GM12878 (cell line): Measurements from ENCODE around the gene LBH. TPM values are rescaled to one million over a fixed set of nuclear protein-coding genes. Genes with fewer than 3 reads are reported as not detected.

ENCODE experiments used
- ATAC-seq: fragments of 200-7000 bp; cut with Tn5 transposase; 3 replicates; pipeline ENCODE4 v1.9.1; 2020; ENCODE audit warnings: mild to moderate bottlenecking, moderate library complexity
- BruUV-seq: library from RNA; stranded (reverse); fragments of 400-500 nt; replicated peaks from 2 replicates; lab custom pipeline; 2021; lab: Mats Ljungman, UMichigan
- CTCF ChIA-PET: fragments of 300-600 bp; sonication (Branson Sonifier 250); formaldehyde crosslinking; extraction: SDS; loops from one replicate; lab custom pipeline; 2021; ENCODE audit warnings: inconsistent platforms; lab: Yijun Ruan, JAX
- POLR2A ChIA-PET: fragments of 350-600 bp; formaldehyde crosslinking; extraction: SDS; loops from one replicate; lab custom pipeline; 2021; ENCODE audit warnings: inconsistent platforms; lab: Charles Lee
- RAD21 ChIA-PET: fragments of 300-600 bp; sonication (Branson Sonifier 250); formaldehyde crosslinking; loops from one replicate; lab custom pipeline; 2023; ENCODE audit warnings: antibody characterized with exemption; ENCODE audit not compliant: unreplicated experiment; lab: Charles Lee
- SMC1A ChIA-PET: fragments of 300-600 bp; sonication (Branson Sonifier 250); formaldehyde crosslinking; loops from one replicate; lab custom pipeline; 2023; ENCODE audit not compliant: unreplicated experiment, uncharacterized antibody; lab: Charles Lee
- DNase-seq: peaks from one replicate; pipeline ENCODE4 v3.0.0-alpha.2; 2011; ENCODE audit warnings: low read depth, low spot score
- FAIRE-seq: peaks from 3 replicates; lab custom pipeline; 2011; peaks lifted over from hg19 to GRCh38; lab: Jason Lieb, UNC
- H2AFZ ChIP-seq: 2 replicates; pipeline ENCODE4 v1.6.0; 2011; ENCODE audit warnings: low read depth, low read length, control low read depth; ENCODE audit not compliant: control insufficient read depth
- H3K27ac ChIP-seq: 2 replicates; pipeline ENCODE4 v1.5.1; 2011; ENCODE audit warnings: control low read depth; ENCODE audit not compliant: control insufficient read depth, insufficient read depth
- H3K27me3 ChIP-seq, 2 experiments: replicated peaks in 1 of 2; 2 replicates each; pipeline versions ENCODE4 v1.6.0 to v1.6.1; 2011; ENCODE audit warnings: low read length in 1 of 2; ENCODE audit not compliant: control insufficient read depth in 2 of 2, insufficient read depth in 2 of 2
- H3K36me3 ChIP-seq, 2 experiments: 2 replicates each; pipeline ENCODE4 v1.5.1; 2011; ENCODE audit warnings: low read length in 1 of 2; ENCODE audit not compliant: control insufficient read depth in 2 of 2, insufficient read depth in 2 of 2
- H3K4me1 ChIP-seq: 2 replicates; pipeline ENCODE4 v1.6.1; 2011; ENCODE audit warnings: mild to moderate bottlenecking, low read length, moderate library complexity, mixed read lengths; ENCODE audit not compliant: control insufficient read depth, insufficient read depth
- H3K4me2 ChIP-seq: 2 replicates; pipeline ENCODE4 v1.6.0; 2011; ENCODE audit warnings: control low read depth; ENCODE audit not compliant: control insufficient read depth, insufficient read depth
- H3K4me3 ChIP-seq: fragments of 200-600 bp; sonication (generic); 2 replicates; pipeline ENCODE4 v1.5.1; 2016
- H3K79me2 ChIP-seq: 2 replicates; pipeline ENCODE4 v1.6.0; 2011; ENCODE audit warnings: low read length; ENCODE audit not compliant: control insufficient read depth, insufficient read depth
- H3K9ac ChIP-seq: 2 replicates; pipeline ENCODE4 v1.8.0; 2011; ENCODE audit warnings: low read length, control low read depth, mixed read lengths; ENCODE audit not compliant: control insufficient read depth, insufficient read depth
- H3K9me3 ChIP-seq: replicated peaks from 3 replicates; pipeline ENCODE4 v1.5.1; 2011; ENCODE audit warnings: mild to moderate bottlenecking, low read length; ENCODE audit not compliant: control insufficient read depth, insufficient read depth
- H4K20me1 ChIP-seq: 2 replicates; pipeline ENCODE4 v1.6.0; 2011; ENCODE audit not compliant: control insufficient read depth, insufficient read depth
- GABPA ChIP-seq: IDR thresholded peaks from 2 replicates; pipeline ENCODE4 v1.6.1; 2014; ENCODE audit warnings: antibody characterized with exemption, low read depth, mild to moderate bottlenecking, inconsistent platforms
- MEF2A ChIP-seq: IDR thresholded peaks from 2 replicates; pipeline ENCODE4 v1.6.1; 2011; ENCODE audit warnings: low read depth, mild to moderate bottlenecking, low read length, moderate library complexity; ENCODE audit not compliant: insufficient read depth
- PKNOX1 ChIP-seq: fragments of 450-650 bp; IDR thresholded peaks from 2 replicates; pipeline ENCODE4 v1.6.1; 2016; ENCODE audit warnings: mild to moderate bottlenecking
- PML ChIP-seq: IDR thresholded peaks from 2 replicates; pipeline ENCODE4 v1.6.1; 2012; ENCODE audit warnings: low read length, inconsistent platforms
- RAD51 ChIP-seq: fragments of 450-650 bp; IDR thresholded peaks from 2 replicates; pipeline ENCODE4 v1.6.1; 2016; ENCODE audit warnings: moderate library complexity, mild to moderate bottlenecking, inconsistent platforms
- SIX5 ChIP-seq: IDR thresholded peaks from 2 replicates; pipeline ENCODE4 v1.6.1; 2011; ENCODE audit warnings: mild to moderate bottlenecking, low read depth, low read length, moderate library complexity; ENCODE audit not compliant: severe bottlenecking
- ZBED1 ChIP-seq: IDR thresholded peaks from 2 replicates; pipeline ENCODE4 v1.6.1; 2016; ENCODE audit warnings: borderline replicate concordance
- WGBS: methylation state at CpG from one replicate; pipeline ENCODE4 v1.1.6; 2016; ENCODE audit warnings: low lambda C conversion rate; ENCODE audit not compliant: insufficient replicate concordance, insufficient coverage; ENCODE audit errors: missing lambda C conversion rate; 5-methylcytosine and 5-hydroxymethylcytosine counted together
- in situ Hi-C: fragments of 300-500 bp; cut with MboI; formaldehyde crosslinking; loops from 9 replicates; pipeline ENCODE4 v1.14.3; 2018; ENCODE audit warnings: mixed read lengths
- intact Hi-C: fragments of 100-400 bp; cut with micrococcal nuclease; formaldehyde crosslinking; loops from one replicate; pipeline ENCODE4 v1.14.2; 2022; ENCODE audit not compliant: unreplicated experiment
- polyA plus RNA-seq, 11 experiments: library from polyadenylated mRNA; depleted of rRNA in 4 of 11; unstranded in 6 of 11; stranded (reverse) in 5 of 11; fragments of >200 nt; fragmentation: Nextera tagmentation in 4 of 11; fragmentation: Illumina TruSeq in 1 of 11; extraction: Ambion mirVana in 4 of 11; extraction: Trizol in 1 of 11; gene quantifications; 1 replicate in 1 of 11; 2 replicates in 10 of 11; pipeline versions ENCODE4 v1.2.1 to v1.2.3, GENCODE V29; 2011 to 2016; ENCODE audit warnings: inconsistent platforms in 2 of 11, missing spikeins in 2 of 11, low read depth in 1 of 11
- total RNA-seq, 4 experiments: library from RNA; depleted of rRNA in 3 of 4; stranded (reverse); fragments of >200 nt in 3 of 4; fragmentation: Illumina TruSeq in 1 of 4; extraction: Trizol in 1 of 4; gene quantifications; 2 replicates each; pipeline versions ENCODE4 v1.2.1 to v1.2.3, GENCODE V29; 2013 to 2021

LBH gene
- total and polyA plus RNA-seq, 10 of the 15 experiments (the other 5 are each of a cell fraction or from before 2014, with no cell fraction given), result 9.3 to 133 (median 34.1) TPM

GRCh38 chr2:30272761-30273573 lies 41.6 kb downstream of the LBH start:
- TF ChIP-seq GABPA, result no peak
- no peak for TF ChIP-seq ZBED1
- no peak for TF ChIP-seq MEF2A
- TF ChIP-seq PKNOX1, result no peak
- TF ChIP-seq PML, result no peak
- TF ChIP-seq SIX5, result no peak
- TF ChIP-seq RAD51, result 0 out of 2 replicates have a peak, but pooled peaks have one; percentile 16
- ATAC-seq, result no peak
- ChIA-PET POLR2A (interaction anchor here (1.3 kb wide), 1 partner anchor 28 kb away, joined by 3 read pairs; no protein-coding TSS in a partner anchor), SMC1A (interaction anchor here (0.7 to 4.9 kb wide), 7 partner anchors 9 to 415 kb away, joined by 3 to 24 read pairs (median 3); no protein-coding TSS in a partner anchor), RAD21 (interaction anchor here (1.4 to 8.7 kb wide), 2 partner anchors 15 to 19 kb away, joined by 4 to 50 read pairs; no protein-coding TSS in a partner anchor), CTCF (interaction anchor here (1.2 to 2.1 kb wide), 2 partner anchors 15 to 40 kb away, joined by 5 to 9 read pairs; no protein-coding TSS in a partner anchor)
- Histone ChIP-seq H3K79me2 (no peaks in the 10 kb centered on the region), H3K27ac (no peak overlapping the region), H3K9me3 (no peaks in the 10 kb centered on the region), H3K36me3 (no peaks in the 10 kb centered on the region), H3K4me1 (no peaks in the 10 kb centered on the region; the same call in 1 of the 2 replicates), H4K20me1 (no peaks in the 10 kb centered on the region), H3K4me3 (no peak overlapping the region), H3K4me2 (no peak overlapping the region), H3K27me3 (no peaks in the 10 kb centered on the region), H2AFZ (no peak overlapping the region), H3K9ac (no peak overlapping the region)
- intact Hi-C loops (no loop called here), in situ Hi-C loops (no loop called here)
- DNase-seq, result no peak
- 58% methylated on average over 5 of the region's 5 CpGs for WGBS
- FAIRE-seq, result no peak
- no TSS peak for BruUV-seq
